Endothelial cell of umbilical vein (primary cell): Measurements from ENCODE around the gene TBC1D3I.
"Not testable (repeated sequence)": the region's sequence is repeated elsewhere in the genome, so short reads cannot be mapped to it uniquely, and the experiment has no call there.

Source experiments
- CTCF ChIP-seq, 2 donors: IDR thresholded peaks; 1 replicate in 1 of 2; 2 replicates in 1 of 2; pipeline ENCODE4 v1.5.1; 2011; ENCODE audit warnings: low read length in 2 of 2, mild to moderate bottlenecking in 2 of 2, moderate library complexity in 2 of 2, control low read depth in 1 of 2, inconsistent platforms in 1 of 2, low read depth in 1 of 2; ENCODE audit not compliant: insufficient read depth in 1 of 2; ENCODE audit errors: extremely low read depth in 1 of 2
- EZH2 ChIP-seq: IDR thresholded peaks from 2 replicates; pipeline ENCODE4 v1.6.1; 2012; ENCODE audit warnings: borderline replicate concordance, low read depth, mild to moderate bottlenecking, moderate library complexity, low read length, inconsistent platforms; ENCODE audit not compliant: severe bottlenecking
- FOS ChIP-seq: IDR thresholded peaks from 2 replicates; pipeline ENCODE4 v1.6.1; 2011; ENCODE audit warnings: mild to moderate bottlenecking, low read length, moderate library complexity, borderline replicate concordance; ENCODE audit not compliant: insufficient read depth
- JUN ChIP-seq: IDR thresholded peaks from 2 replicates; pipeline ENCODE4 v1.6.1; 2011; ENCODE audit warnings: borderline replicate concordance, low read depth; ENCODE audit not compliant: insufficient read length, insufficient read depth
- MAX ChIP-seq: IDR thresholded peaks from 2 replicates; pipeline ENCODE4 v1.6.1; 2011; ENCODE audit not compliant: insufficient read depth, insufficient read length
- MYC ChIP-seq: IDR thresholded peaks from one replicate; pipeline ENCODE4 v1.6.1; 2011; ENCODE audit warnings: mild to moderate bottlenecking, low read depth, low read length
- POLR2A ChIP-seq: IDR thresholded peaks from 2 replicates; pipeline ENCODE4 v1.6.1; 2012; ENCODE audit warnings: low read depth, mild to moderate bottlenecking, control low read depth, low read length
- POLR2AphosphoS5 ChIP-seq: IDR thresholded peaks from 2 replicates; pipeline ENCODE4 v1.6.1; 2012; ENCODE audit warnings: low read depth, mild to moderate bottlenecking, control low read depth, low read length, moderate library complexity; ENCODE audit not compliant: insufficient read depth

GRCh38 chr17:36289965-36290612, 25.7 kb upstream of the TBC1D3I start:
- not testable (repeated sequence) for TF ChIP-seq POLR2AphosphoS5; CTCF (IDR thresholded peaks at IDR 0.05; ENCODE audit: extremely low read depth in 1 of 2, insufficient read depth in 1 of 2, low read depth in 1 of 2, low read length in 2 of 2); EZH2; POLR2A; MAX; FOS; JUN; MYC
